Stomach smooth muscle (tissue), 2 donors: Measurements from ENCODE around the gene PROZ.

Experiments used
- H3K27ac ChIP-seq: one replicate; pipeline ENCODE4 v1.7.0; 2013; ENCODE audit warnings: mild to moderate bottlenecking, low read length, inconsistent platforms
- H3K27me3 ChIP-seq, 2 donors: one replicate each; pipeline ENCODE4 v1.7.0; 2013; ENCODE audit warnings: low read length in 2 of 2; ENCODE audit not compliant: insufficient read depth in 2 of 2, control insufficient read depth in 1 of 2
- H3K36me3 ChIP-seq, 2 donors: one replicate each; pipeline ENCODE4 v1.7.0; 2013; ENCODE audit warnings: low read length in 2 of 2; ENCODE audit not compliant: control insufficient read depth in 2 of 2, insufficient read depth in 2 of 2
- H3K4me1 ChIP-seq: one replicate; pipeline ENCODE4 v1.7.0; 2013; ENCODE audit warnings: low read length; ENCODE audit not compliant: control insufficient read depth, insufficient read depth
- H3K4me3 ChIP-seq, 2 donors: one replicate each; pipeline ENCODE4 v1.7.0; 2013; ENCODE audit warnings: low read length in 2 of 2
- H3K9ac ChIP-seq, 2 donors: one replicate each; pipeline ENCODE4 v1.7.0; 2013; ENCODE audit warnings: low read length in 2 of 2, mild to moderate bottlenecking in 1 of 2
- H3K9me3 ChIP-seq, 2 donors: one replicate each; pipeline ENCODE4 v1.7.0; 2013; ENCODE audit warnings: low read length in 2 of 2; ENCODE audit not compliant: control insufficient read depth in 2 of 2
- donor health status: healthy.
- donor health status: Pancreatic carcinoma.

PROZ gene

GRCh38 chr13:113129480-113129879, 29.0 kb upstream of the PROZ start:
- peak overlapping the region; percentile 43 to 67 for H3K4me3 ChIP-seq
- H3K27ac ChIP-seq: no peak overlapping the region
- H3K36me3 ChIP-seq: no peaks in the 10 kb centered on the region
- no peaks in the 10 kb centered on the region for H3K9me3 ChIP-seq
- H3K4me1 ChIP-seq: peaks cover 6% of the 10 kb centered on the region
- H3K9ac ChIP-seq: no peak overlapping the region
- peaks cover 13% of the 10 kb centered on the region in 2 donors for H3K27me3 ChIP-seq

- no peak overlapping the region for H3K27ac ChIP-seq
- no peak overlapping the region for H3K9ac ChIP-seq
- peaks cover 6% of the 10 kb centered on the region for H3K4me1 ChIP-seq
- H3K4me3 ChIP-seq: peak overlapping the region; percentile 43 to 67
- peaks cover 13% of the 10 kb centered on the region in 2 donors for H3K27me3 ChIP-seq
- no peaks in the 10 kb centered on the region for H3K36me3 ChIP-seq
- H3K9me3 ChIP-seq: no peaks in the 10 kb centered on the region
Observed at GRCh38 chr13:113129921-113130750, 28.3 kb upstream of the PROZ start.

GRCh38 chr13:113135281-113135760, 23.1 kb upstream of the PROZ start:
- Histone ChIP-seq H3K36me3 (no peaks in the 10 kb centered on the region), H3K9ac (no peak overlapping the region), H3K9me3 (no peaks in the 10 kb centered on the region), H3K27ac (no peak overlapping the region), H3K4me3 (no peak overlapping the region), H3K4me1 (peaks cover under 1% of the 10 kb centered on the region), H3K27me3 (peaks cover under 1 to 6% of the 10 kb centered on the region in 2 donors)

- Histone ChIP-seq H3K27me3 (peaks cover 0 to 3% of the 10 kb centered on the region in 2 donors), H3K36me3 (no peaks in the 10 kb centered on the region), H3K9me3 (no peaks in the 10 kb centered on the region), H3K9ac (no peak overlapping the region), H3K27ac (no peak overlapping the region), H3K4me3 (no peak overlapping the region), H3K4me1 (no peaks in the 10 kb centered on the region)
Observed at GRCh38 chr13:113137691-113138298, 20.7 kb upstream of the PROZ start.

- Histone ChIP-seq H3K27ac (no peak overlapping the region), H3K27me3 (peaks cover 0 to 3% of the 10 kb centered on the region in 2 donors), H3K36me3 (no peaks in the 10 kb centered on the region), H3K4me1 (no peaks in the 10 kb centered on the region), H3K4me3 (no peak overlapping the region), H3K9me3 (no peaks in the 10 kb centered on the region), H3K9ac (no peak overlapping the region)
Observed at GRCh38 chr13:113138792-113139551, 19.5 kb upstream of the PROZ start.

GRCh38 chr13:113139577-113139976, 18.9 kb upstream of the PROZ start:
- no peaks in the 10 kb centered on the region for H3K9me3 ChIP-seq
- no peaks in the 10 kb centered on the region for H3K36me3 ChIP-seq
- H3K4me3 ChIP-seq: no peak overlapping the region
- H3K4me1 ChIP-seq: no peaks in the 10 kb centered on the region
- peaks cover 0 to 3% of the 10 kb centered on the region in 2 donors for H3K27me3 ChIP-seq
- no peak overlapping the region for H3K27ac ChIP-seq
- H3K9ac ChIP-seq: no peak overlapping the region

GRCh38 chr13:113140677-113141600, 17.5 kb upstream of the PROZ start:
- peaks cover 0 to 3% of the 10 kb centered on the region in 2 donors for H3K27me3 ChIP-seq
- no peak overlapping the region for H3K27ac ChIP-seq
- no peaks in the 10 kb centered on the region for H3K4me1 ChIP-seq
- H3K36me3 ChIP-seq: no peaks in the 10 kb centered on the region
- no peaks in the 10 kb centered on the region for H3K9me3 ChIP-seq
- H3K9ac ChIP-seq: no peak overlapping the region
- no peak overlapping the region for H3K4me3 ChIP-seq

GRCh38 chr13:113141601-113141970, 16.9 kb upstream of the PROZ start:
- Histone ChIP-seq H3K27me3 (peaks cover 0 to 3% of the 10 kb centered on the region in 2 donors), H3K36me3 (no peaks in the 10 kb centered on the region), H3K4me3 (no peak overlapping the region), H3K27ac (no peak overlapping the region), H3K9ac (no peak overlapping the region), H3K9me3 (no peaks in the 10 kb centered on the region), H3K4me1 (no peaks in the 10 kb centered on the region)

GRCh38 chr13:113142876-113143275, 15.6 kb upstream of the PROZ start:
- Histone ChIP-seq H3K9me3 (no peaks in the 10 kb centered on the region), H3K36me3 (no peaks in the 10 kb centered on the region), H3K4me1 (no peaks in the 10 kb centered on the region), H3K27ac (no peak overlapping the region), H3K27me3 (no peaks in the 10 kb centered on the region), H3K4me3 (no peak overlapping the region), H3K9ac (no peak overlapping the region)
